CD4-positive, alpha-beta memory T cell (primary cell): Measurements from ENCODE around the gene LTB4R2. TPM values are rescaled to one million over a fixed set of nuclear protein-coding genes. Genes with fewer than 3 reads are reported as not detected.

ENCODE experiments used
- CTCF ChIA-PET: fragments of 350-600 bp; sonication (Branson Sonifier 250); formaldehyde crosslinking; loops from one replicate; lab custom pipeline; 2021; ENCODE audit warnings: inconsistent platforms; ENCODE audit not compliant: partially characterized antibody; lab: Charles Lee
- POLR2A ChIA-PET: fragments of 350-600 bp; sonication (Branson Sonifier 250); formaldehyde crosslinking; loops from one replicate; lab custom pipeline; 2021; ENCODE audit not compliant: partially characterized antibody; lab: Charles Lee
- DNase-seq, 5 donors: peaks; one replicate each; pipeline versions ENCODE4 v3.0.0 to v3.0.0-alpha.2; 2020 to 2022; ENCODE audit warnings: mixed read lengths in 1 of 5
- H3K27ac ChIP-seq: one replicate; pipeline ENCODE4 v1.7.0; 2013; ENCODE audit warnings: low read depth, low read length
- H3K27me3 ChIP-seq: 2 replicates; pipeline ENCODE4 v1.7.0; 2013; ENCODE audit warnings: mild to moderate bottlenecking, low read length, moderate library complexity; ENCODE audit not compliant: insufficient read depth
- H3K36me3 ChIP-seq: 2 replicates; pipeline ENCODE4 v1.7.0; 2013; ENCODE audit warnings: mild to moderate bottlenecking, low read length, moderate library complexity; ENCODE audit not compliant: insufficient read depth
- H3K4me1 ChIP-seq: 2 replicates; pipeline ENCODE4 v1.7.0; 2013; ENCODE audit warnings: mild to moderate bottlenecking, low read length, moderate library complexity; ENCODE audit not compliant: insufficient read depth
- H3K4me3 ChIP-seq, 2 donors: one replicate each; pipeline ENCODE4 v1.7.0; 2013; ENCODE audit warnings: low read length in 2 of 2, mild to moderate bottlenecking in 1 of 2
- H3K9me3 ChIP-seq, 2 donors: one replicate each; pipeline ENCODE4 v1.7.0; 2013; ENCODE audit warnings: low read length in 2 of 2, control low read depth in 1 of 2; ENCODE audit not compliant: control insufficient read depth in 1 of 2
- H3K27ac Mint-ChIP-seq, 7 donors: one replicate each; pipeline ENCODE4 v1.8.0; 2020 to 2021; ENCODE audit warnings: mixed read lengths in 7 of 7, mild to moderate bottlenecking in 6 of 7, inconsistent platforms in 3 of 7, moderate library complexity in 3 of 7
- H3K27me3 Mint-ChIP-seq, 2 donors: one replicate each; pipeline ENCODE4 v1.8.0; 2020 to 2021; ENCODE audit warnings: mixed read lengths in 2 of 2
- H3K36me3 Mint-ChIP-seq, 2 donors: one replicate each; pipeline ENCODE4 v1.8.0; 2020 to 2021; ENCODE audit warnings: mixed read lengths in 2 of 2, inconsistent platforms in 1 of 2, mild to moderate bottlenecking in 1 of 2
- H3K4me1 Mint-ChIP-seq, 4 donors: one replicate each; pipeline ENCODE4 v1.8.0; 2020 to 2021; ENCODE audit warnings: mixed read lengths in 4 of 4, mild to moderate bottlenecking in 1 of 4
- H3K4me3 Mint-ChIP-seq, 8 donors: one replicate each; pipeline ENCODE4 v1.8.0; 2020 to 2021; ENCODE audit warnings: mixed read lengths in 8 of 8, mild to moderate bottlenecking in 7 of 8, moderate library complexity in 6 of 8, inconsistent platforms in 3 of 8
- H3K9me3 Mint-ChIP-seq, 8 donors: one replicate each; pipeline ENCODE4 v1.8.0; 2020 to 2021; ENCODE audit warnings: mixed read lengths in 8 of 8, mild to moderate bottlenecking in 5 of 8, inconsistent platforms in 3 of 8, moderate library complexity in 1 of 8
- intact Hi-C: fragments of 100-400 bp; cut with micrococcal nuclease; formaldehyde crosslinking; loops from one replicate; pipeline ENCODE4 v1.15.1; 2023
- polyA plus RNA-seq, 2 donors: library from polyadenylated mRNA; unstranded; fragments of 300-500 nt; fragmentation: Illumina TruSeq; gene quantifications; one replicate each; pipeline ENCODE4 v1.2.3, GENCODE V29; 2021
- total RNA-seq, 2 experiments: library from RNA; stranded (reverse); gene quantifications; one replicate each; pipeline ENCODE4 v1.2.3, GENCODE V29; 2021

The LTB4R2 gene
- total and polyA plus RNA-seq, 4 experiments from 2014 or later = 2.3 to 18.8 (median 10.6) TPM

- CTCF ChIA-PET = interaction anchor here (1.5 to 23.0 kb wide), 4 partner anchors 12 to 96 kb away, joined by 4 to 791 read pairs (median 120); partner anchors contain the start of genes CBLN3, CIDEB, KHNYN and LTB4R
- Mint-ChIP-seq H3K27ac (peak overlapping the region in 2 of 7 donors; percentile 62 to 71), H3K36me3 (peaks cover 32% of the 10 kb centered on the region in 2 donors), H3K4me3 (peak overlapping the region in 5 of 8 donors; percentile 55 to 77 (median 63)), H3K9me3 (peaks cover 0 to 5% (median 0%) of the 10 kb centered on the region in 8 donors), H3K4me1 (peaks cover 37 to 86% (median 59%) of the 10 kb centered on the region in 4 donors), H3K27me3 (peaks cover 6 to 13% of the 10 kb centered on the region in 2 donors)
- H3K27ac ChIP-seq = no peak overlapping the region
- POLR2A ChIA-PET = interaction anchor here (0.9 to 12.5 kb wide), 4 partner anchors 25 to 103 kb away, joined by 3 to 361 read pairs (median 93); partner anchors contain the start of genes CBLN3, CIDEB, KHNYN and LTB4R2
- peaks cover 18% of the 10 kb centered on the region for H3K36me3 ChIP-seq
- H3K27me3 ChIP-seq = peaks cover 11% of the 10 kb centered on the region
- no peaks in the 10 kb centered on the region for H3K9me3 ChIP-seq
- DNase-seq = no peak
- H3K4me3 ChIP-seq = no peak overlapping the region
- H3K4me1 ChIP-seq = peaks cover 67% of the 10 kb centered on the region
- intact Hi-C loops = no loop called here
Measured at GRCh38 chr14:24335461-24336171, 25.7 kb downstream of the LTB4R2 start.

GRCh38 chr14:24337144-24337823 is 27.3 kb downstream of the LTB4R2 start:
- Mint-ChIP-seq H3K27me3 (peaks cover 4 to 11% of the 10 kb centered on the region in 2 donors), H3K36me3 (peaks cover 32% of the 10 kb centered on the region in 2 donors), H3K9me3 (peaks cover 0 to 5% (median 0%) of the 10 kb centered on the region in 8 donors), H3K4me1 (peaks cover 28 to 70% (median 47%) of the 10 kb centered on the region in 4 donors), H3K4me3 (peak overlapping the region in 3 of 8 donors; percentile 50 to 97 (median 95)), H3K27ac (peak overlapping the region in 2 of 7 donors; percentile 29 to 70)
- H3K4me1 ChIP-seq = peaks cover 54% of the 10 kb centered on the region
- H3K4me3 ChIP-seq = no peak overlapping the region
- no peaks in the 10 kb centered on the region for H3K9me3 ChIP-seq
- ChIA-PET CTCF (interaction anchor here (1.0 to 23.0 kb wide), 5 partner anchors 10 to 95 kb away, joined by 4 to 791 read pairs (median 4); partner anchors contain the start of genes CBLN3, CIDEB, KHNYN and LTB4R), POLR2A (interaction anchor here (1.6 to 12.5 kb wide), 4 partner anchors 29 to 102 kb away, joined by 8 to 361 read pairs (median 92); partner anchors contain the start of genes CBLN3, CIDEB, KHNYN and SDR39U1)
- H3K27ac ChIP-seq = no peak overlapping the region
- DNase-seq = no peak
- H3K27me3 ChIP-seq = peaks cover 11% of the 10 kb centered on the region
- intact Hi-C loops = no loop called here
- H3K36me3 ChIP-seq = peaks cover 18% of the 10 kb centered on the region

- H3K9me3 Mint-ChIP-seq = peaks cover 0 to 5% (median 0%) of the 10 kb centered on the region in 8 donors
- H3K36me3 Mint-ChIP-seq = peaks cover 32% of the 10 kb centered on the region in 2 donors
- peak overlapping the region; percentile 50 to 98 (median 96) for H3K4me3 Mint-ChIP-seq
- peak overlapping the region in 4 of 7 donors; percentile 16 to 72 (median 31) for H3K27ac Mint-ChIP-seq
- peaks cover 11% of the 10 kb centered on the region for H3K27me3 ChIP-seq
- H3K27me3 Mint-ChIP-seq = peaks cover 5 to 12% of the 10 kb centered on the region in 2 donors
- no peak for DNase-seq
- H3K4me1 ChIP-seq = peaks cover 49% of the 10 kb centered on the region
- ChIA-PET POLR2A (interaction anchor here (1.6 to 12.5 kb wide), 4 partner anchors 30 to 101 kb away, joined by 8 to 361 read pairs (median 92); partner anchors contain the start of genes CBLN3, CIDEB, KHNYN and SDR39U1), CTCF (interaction anchor here (0.9 to 23.0 kb wide), 5 partner anchors 10 to 94 kb away, joined by 4 to 791 read pairs (median 4); partner anchors contain the start of genes CBLN3, CIDEB, KHNYN and LTB4R)
- H3K4me1 Mint-ChIP-seq = peaks cover 24 to 65% (median 42%) of the 10 kb centered on the region in 4 donors
- H3K36me3 ChIP-seq = peaks cover 18% of the 10 kb centered on the region
- no peak overlapping the region for H3K27ac ChIP-seq
- intact Hi-C loops = no loop called here
- no peaks in the 10 kb centered on the region for H3K9me3 ChIP-seq
- H3K4me3 ChIP-seq = no peak overlapping the region
Measured at GRCh38 chr14:24337824-24338175, 27.9 kb downstream of the LTB4R2 start.

- Histone ChIP-seq H3K9me3 (no peaks in the 10 kb centered on the region), H3K4me3 (peak overlapping the region; percentile 85 to 86), H3K36me3 (peaks cover 18% of the 10 kb centered on the region), H3K4me1 (peaks cover 38% of the 10 kb centered on the region), H3K27me3 (peaks cover 9% of the 10 kb centered on the region), H3K27ac (no peak overlapping the region)
- H3K36me3 Mint-ChIP-seq = peaks cover 32% of the 10 kb centered on the region in 2 donors
- H3K4me3 Mint-ChIP-seq = peak overlapping the region; percentile 93 to 98 (median 96)
- peak overlapping the region in 4 of 7 donors; percentile 16 to 80 (median 60) for H3K27ac Mint-ChIP-seq
- no peaks in the 10 kb centered on the region for H3K9me3 Mint-ChIP-seq
- intact Hi-C loops = no loop called here
- ChIA-PET POLR2A (interaction anchor here (0.8 to 12.5 kb wide), 11 partner anchors 8 to 150 kb away, joined by 3 to 361 read pairs (median 6); partner anchors contain the start of genes CBLN3, CHMP4A, CIDEB and IPO4), CTCF (interaction anchor here (0.9 to 23.0 kb wide), 4 partner anchors 9 to 93 kb away, joined by 4 to 791 read pairs (median 118); partner anchors contain the start of genes CBLN3, CIDEB, KHNYN and LTB4R)
- H3K4me1 Mint-ChIP-seq = peaks cover 20 to 56% (median 35%) of the 10 kb centered on the region in 4 donors
- H3K27me3 Mint-ChIP-seq = peaks cover 7 to 13% of the 10 kb centered on the region in 2 donors
- DNase-seq = no peak
Measured at GRCh38 chr14:24338843-24339242, 28.9 kb downstream of the LTB4R2 start.

GRCh38 chr14:24339284-24340151 is 29.6 kb downstream of the LTB4R2 start, which contains the start of gene RIPK3:
TSS of gene RIPK3 (minus strand) at chr14:24339991. CDS start at chr14:24339826, 165 bp downstream.
- Histone ChIP-seq H3K27me3 (peaks cover 5% of the 10 kb centered on the region), H3K4me1 (peaks cover 32% of the 10 kb centered on the region), H3K27ac (peak within 1 kb of the TSS; percentile 67), H3K9me3 (no peaks in the 10 kb centered on the region), H3K36me3 (peaks cover 18% of the 10 kb centered on the region), H3K4me3 (peak within 1 kb of the TSS; percentile 85 to 86)
- Mint-ChIP-seq H3K9me3 (no peaks in the 10 kb centered on the region), H3K4me1 (peaks cover 17 to 50% (median 31%) of the 10 kb centered on the region in 4 donors), H3K27ac (peak within 1 kb of the TSS; percentile 82 to 98 (median 96)), H3K4me3 (peak within 1 kb of the TSS; percentile 93 to 98 (median 96)), H3K27me3 (peaks cover 7 to 13% of the 10 kb centered on the region in 2 donors), H3K36me3 (peaks cover 32% of the 10 kb centered on the region in 2 donors)
- peak; percentile 65 to 80 (median 68) for DNase-seq
- POLR2A ChIA-PET = interaction anchor here (0.6 to 12.5 kb wide), 20 partner anchors 9 to 226 kb away, joined by 3 to 361 read pairs (median 4); partner anchors contain the start of genes CBLN3, CHMP4A, CIDEB and DHRS1
- intact Hi-C loops = no loop called here
- CTCF ChIA-PET = interaction anchor here (0.5 to 23.0 kb wide), 7 partner anchors 18 to 282 kb away, joined by 3 to 791 read pairs (median 4); partner anchors contain the start of genes CBLN3, CIDEB, KHNYN and LTB4R
